Epithelial cell of umbilical artery (primary cell): ENCODE measurements around the gene FOXK2. TPM values are rescaled to one million over a fixed set of nuclear protein-coding genes. Genes with fewer than 3 reads are reported as not detected.

Experiments
- total RNA-seq: library from RNA; depleted of rRNA; stranded (reverse); fragments of >200 nt; gene quantifications from 2 replicates; pipeline ENCODE4 v1.2.3, GENCODE V29; 2014

Gene FOXK2
- total RNA-seq: 21.7 and 22.1 TPM in 2 replicates

DNA sequence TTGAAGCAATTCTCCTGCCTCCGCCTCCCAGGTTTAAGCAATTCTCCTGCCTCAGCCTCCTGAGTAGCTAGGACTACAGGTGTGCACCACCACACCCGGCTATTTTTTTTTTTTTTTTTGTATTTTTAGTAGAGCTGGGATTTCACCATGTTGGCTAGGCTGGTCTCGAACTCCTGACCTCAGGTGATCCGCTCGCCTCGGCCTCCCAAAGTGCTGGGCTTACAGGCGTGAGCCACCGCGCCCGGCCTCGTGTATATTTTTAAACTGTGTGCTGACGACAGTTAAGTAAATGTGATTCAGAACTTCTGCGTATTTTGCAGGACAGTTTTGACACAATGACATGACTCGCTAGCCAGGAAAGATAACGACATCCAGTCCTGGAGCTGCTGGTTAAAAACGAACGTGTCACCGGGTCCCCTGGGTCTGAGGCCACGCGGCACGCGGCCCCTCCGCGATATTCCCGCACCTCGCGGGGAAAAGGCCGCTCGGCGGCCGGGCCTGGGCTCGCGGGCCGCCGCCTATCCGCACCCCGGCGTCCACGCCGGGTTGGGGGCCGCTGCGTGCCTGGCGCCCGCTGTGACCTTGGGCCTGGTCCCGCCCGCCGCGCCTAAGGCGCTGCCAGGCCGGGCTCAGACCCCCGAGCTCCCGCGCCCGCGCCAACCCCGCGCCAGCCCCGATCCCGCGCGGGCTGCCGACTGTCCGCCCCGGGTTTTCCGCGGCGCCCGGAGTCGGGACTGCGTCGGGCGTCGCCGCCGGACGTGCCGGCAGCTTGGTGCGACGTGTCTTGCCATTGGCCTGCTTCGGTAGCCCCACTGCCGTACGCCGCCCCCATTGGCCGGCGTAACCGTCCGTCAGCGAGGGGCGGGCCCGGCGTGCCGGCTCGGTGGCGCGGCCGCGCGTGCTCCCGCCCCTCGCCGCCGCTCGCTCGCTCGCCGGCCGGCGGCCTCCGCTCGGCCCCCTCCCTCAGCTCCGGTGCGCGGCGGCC lies at the start of gene FOXK2:
FOXK2 (plus strand) TSS at position 907 of the 985 bp plus-strand sequence. CDS start 157 bp downstream, outside the sequence.

DNA sequence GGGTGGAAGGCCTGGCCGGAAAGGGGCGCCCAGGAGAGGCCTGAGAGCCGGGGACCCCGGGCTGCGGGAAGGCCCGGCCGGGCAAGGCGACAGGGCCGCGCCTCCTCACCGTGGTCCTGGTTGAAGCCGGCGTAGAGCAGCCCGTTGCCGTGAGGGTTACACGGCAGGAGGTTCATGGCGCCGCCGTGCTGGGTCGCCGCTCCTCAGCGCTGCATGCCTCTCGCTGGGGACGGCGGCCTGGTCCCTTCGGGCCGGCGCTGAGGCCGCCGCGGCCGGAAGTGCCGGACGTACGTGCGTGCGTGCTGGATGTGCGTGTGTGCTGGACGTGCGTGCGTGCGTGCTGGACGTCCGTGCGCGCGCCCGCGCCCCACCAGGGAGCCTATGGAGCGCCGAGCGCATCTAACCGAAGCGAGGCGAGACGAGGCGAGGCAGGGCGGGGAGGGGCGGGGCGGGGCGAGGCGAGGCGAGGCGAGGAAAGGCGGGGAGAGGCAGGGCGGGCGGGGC lies 128.7 kb downstream of the FOXK2 start, which contains the start of gene WDR45B:
WDR45B (minus strand) TSS at position 280 of the 504 bp plus-strand sequence; CDS start at position 176, 104 bp downstream.

Other genes starting within 250 kb of the FOXK2 start
- 45.7 and 54.6 TPM in 2 replicates for gene CSNK1D, start 246.0 kb upstream of the FOXK2 start, total RNA-seq
- not detected in 2 replicates for gene CD7, start 202.1 kb upstream of the FOXK2 start, total RNA-seq
- gene SECTM1, start 186.0 kb upstream of the FOXK2 start, total RNA-seq: 0.65 and 8.8 TPM in 2 replicates
- gene TEX19, start 160.5 kb upstream of the FOXK2 start, total RNA-seq: not detected in 2 replicates
- gene UTS2R, start 148.0 kb upstream of the FOXK2 start, total RNA-seq: not detected in 2 replicates
- 10.7 and 18.2 TPM in 2 replicates for gene HEXD, start 101.4 kb upstream of the FOXK2 start, total RNA-seq
- 29.2 and 30.5 TPM in 2 replicates for gene OGFOD3, start 101.1 kb upstream of the FOXK2 start, total RNA-seq
- 44.1 and 57.2 TPM in 2 replicates for gene CYBC1, start 69.0 kb upstream of the FOXK2 start, total RNA-seq
- 36.9 and 78.6 TPM in 2 replicates for gene NARF, start 61.0 kb upstream of the FOXK2 start, total RNA-seq
- gene WDR45B, start 128.7 kb downstream of the FOXK2 start, total RNA-seq: 51.8 and 56.5 TPM in 2 replicates
- gene RAB40B, start 179.0 kb downstream of the FOXK2 start, total RNA-seq: 5.5 and 7.5 TPM in 2 replicates
- gene FN3KRP, start 197.0 kb downstream of the FOXK2 start, total RNA-seq: 15.3 and 20.2 TPM in 2 replicates
- gene FN3K, start 215.9 kb downstream of the FOXK2 start, total RNA-seq: 3.9 and 5.3 TPM in 2 replicates
- 47.4 and 82.5 TPM in 2 replicates for gene TBCD, start 232.3 kb downstream of the FOXK2 start, total RNA-seq